ENCODE results near the gene ZNF516. TPM values are rescaled to one million over a fixed set of nuclear protein-coding genes. Genes with fewer than 3 reads are reported as not detected.

ZNF516 gene
- polyA plus RNA-seq, 3 donors, result 5.0 to 41.9 (median 8.6) TPM

- H3K4me2 ChIP-seq (replicated peaks; ENCODE audit: extremely low read depth, low read length, poor library complexity, severe bottlenecking), result no peak overlapping the region
- intact Hi-C loops (cut with micrococcal nuclease), result no loop called here
Observed at GRCh38 chr18:76459312-76459686, 35.7 kb downstream of the ZNF516 start.

GRCh38 chr18:76458522-76459311, 36.3 kb downstream of the ZNF516 start:
- Mint-ChIP-seq H3K9me3 (no peaks in the 10 kb centered on the region), H3K27me3 (ENCODE audit: low read depth in 3 of 3) (peaks cover 0 to 2% (median 0%) of the 10 kb centered on the region in 3 donors), H3K4me3 (no peak overlapping the region), H3K27ac (peak overlapping the region in 3 of 7 donors; percentile 67 to 83 (median 70)), H3K4me1 (peaks cover 70% of the 10 kb centered on the region), H3K36me3 (peaks cover 53 to 77% of the 10 kb centered on the region in 2 donors)
- H3K27ac ChIP-seq (ENCODE audit: low read depth in 1 of 2, low read length in 2 of 2), result peak overlapping the region in 1 of 2 donors; percentile 70
- H3K79me2 ChIP-seq (ENCODE audit: insufficient read depth, low read length), result peaks cover 100% of the 10 kb centered on the region
- peaks cover 100% of the 10 kb centered on the region for H4K20me1 ChIP-seq (ENCODE audit: insufficient read depth, low read length)
- no peak overlapping the region for H3K4me2 ChIP-seq (replicated peaks; ENCODE audit: extremely low read depth, low read length, poor library complexity, severe bottlenecking)
- H3K4me3 ChIP-seq (replicated peaks in 1 of 3; ENCODE audit: low read depth in 2 of 3, low read length in 3 of 3), result no peak overlapping the region
- no peaks in the 10 kb centered on the region for H3K9me3 ChIP-seq (replicated peaks in 1 of 2; ENCODE audit: control insufficient read depth in 1 of 2, insufficient read depth in 1 of 2, low read length in 2 of 2)
- no peak overlapping the region for H2AFZ ChIP-seq (ENCODE audit: insufficient read depth, low read depth, low read length, poor library complexity, severe bottlenecking)
- no peak for TF ChIP-seq CTCF (IDR thresholded peaks at IDR 0.05)
- peaks cover 40 to 50% of the 10 kb centered on the region in 2 donors for H3K4me1 ChIP-seq (ENCODE audit: control insufficient read depth in 1 of 2, insufficient read depth in 2 of 2, low read length in 2 of 2)
- peaks cover 47 to 79% of the 10 kb centered on the region in 2 donors for H3K36me3 ChIP-seq (replicated peaks in 1 of 2; ENCODE audit: control insufficient read depth in 1 of 2, insufficient read depth in 2 of 2, low read length in 2 of 2)
- DNase-seq, result no peak
- WGBS (ENCODE audit: insufficient coverage), result 97% methylated on average over 47 of the region's 51 CpGs
- H3K27me3 ChIP-seq (ENCODE audit: control insufficient read depth in 2 of 2, insufficient read depth in 2 of 2, low read length in 2 of 2), result no peaks in the 10 kb centered on the region
- H3K9ac ChIP-seq (ENCODE audit: insufficient read depth, low read length, poor library complexity, severe bottlenecking), result no peak overlapping the region
- intact Hi-C loops (cut with micrococcal nuclease), result no loop called here

More at GRCh38 chr18:76459312-76459686, 35.7 kb downstream of the ZNF516 start:
- H3K79me2 ChIP-seq (ENCODE audit: insufficient read depth, low read length), result peaks cover 100% of the 10 kb centered on the region
- DNase-seq, result no peak
- no peaks in the 10 kb centered on the region for H3K9me3 Mint-ChIP-seq
- WGBS (ENCODE audit: insufficient coverage), result 95% methylated on average over 15 of the region's 17 CpGs
- H3K27ac ChIP-seq (ENCODE audit: low read depth in 1 of 2, low read length in 2 of 2), result peak overlapping the region in 1 of 2 donors; percentile 70
- H3K4me3 Mint-ChIP-seq, result no peak overlapping the region
- peaks cover 47 to 79% of the 10 kb centered on the region in 2 donors for H3K36me3 ChIP-seq (replicated peaks in 1 of 2; ENCODE audit: control insufficient read depth in 1 of 2, insufficient read depth in 2 of 2, low read length in 2 of 2)
- no peak overlapping the region for H2AFZ ChIP-seq (ENCODE audit: insufficient read depth, low read depth, low read length, poor library complexity, severe bottlenecking)
- peaks cover 69% of the 10 kb centered on the region for H3K4me1 Mint-ChIP-seq
- no peak overlapping the region for H3K4me3 ChIP-seq (replicated peaks in 1 of 3; ENCODE audit: low read depth in 2 of 3, low read length in 3 of 3)
- no peak for TF ChIP-seq CTCF (IDR thresholded peaks at IDR 0.05)
- peaks cover 42 to 47% of the 10 kb centered on the region in 2 donors for H3K4me1 ChIP-seq (ENCODE audit: control insufficient read depth in 1 of 2, insufficient read depth in 2 of 2, low read length in 2 of 2)
- H4K20me1 ChIP-seq (ENCODE audit: insufficient read depth, low read length), result peaks cover 100% of the 10 kb centered on the region
- peak overlapping the region in 6 of 7 donors; percentile 32 to 74 (median 62) for H3K27ac Mint-ChIP-seq
- peaks cover 0 to 3% (median 0%) of the 10 kb centered on the region in 3 donors for H3K27me3 Mint-ChIP-seq (ENCODE audit: low read depth in 3 of 3)
- H3K9me3 ChIP-seq (replicated peaks in 1 of 2; ENCODE audit: control insufficient read depth in 1 of 2, insufficient read depth in 1 of 2, low read length in 2 of 2), result no peaks in the 10 kb centered on the region
- no peak overlapping the region for H3K9ac ChIP-seq (ENCODE audit: insufficient read depth, low read length, poor library complexity, severe bottlenecking)
- H3K36me3 Mint-ChIP-seq, result peaks cover 52 to 76% of the 10 kb centered on the region in 2 donors
- H3K27me3 ChIP-seq (ENCODE audit: control insufficient read depth in 2 of 2, insufficient read depth in 2 of 2, low read length in 2 of 2), result no peaks in the 10 kb centered on the region
